Panc1 (cell line): Measurements from ENCODE around the gene ELAVL1. TPM values are rescaled to one million over a fixed set of nuclear protein-coding genes. Genes with fewer than 3 reads are reported as not detected.

Experiments used
- ATAC-seq: fragments of 200-7000 bp; cut with Tn5 transposase; 2 replicates; pipeline ENCODE4 v1.9.1; 2020; ENCODE audit warnings: mild to moderate bottlenecking, moderate library complexity
- BruUV-seq: library from RNA; stranded (reverse); fragments of 400-500 nt; replicated peaks from 2 replicates; lab custom pipeline; 2021; lab: Mats Ljungman, UMichigan
- CTCF ChIA-PET: fragments of 300-600 bp; sonication (Branson Sonifier 250); formaldehyde crosslinking; loops from one replicate; lab custom pipeline; 2022; ENCODE audit warnings: antibody characterized with exemption; lab: Charles Lee
- POLR2A ChIA-PET: fragments of 300-600 bp; sonication (Branson Sonifier 250); formaldehyde crosslinking; loops from one replicate; lab custom pipeline; 2022; ENCODE audit warnings: antibody characterized with exemption; lab: Charles Lee
- DNase-seq: peaks from one replicate; pipeline ENCODE4 v3.0.0-alpha.2; 2010; ENCODE audit warnings: low read depth, low spot score
- H3K27ac ChIP-seq: 2 replicates; pipeline ENCODE4 v1.5.1; 2011; ENCODE audit warnings: mild to moderate bottlenecking, low read length, inconsistent platforms
- H3K27me3 ChIP-seq: fragments of 200-500 bp; sonication (Bioruptor generic); 2 replicates; pipeline ENCODE4 v1.6.0; 2014; ENCODE audit warnings: low read length, inconsistent platforms; ENCODE audit not compliant: control insufficient read depth, insufficient read depth
- H3K36me3 ChIP-seq: fragments of 200-500 bp; sonication (Bioruptor generic); 2 replicates; pipeline ENCODE4 v1.5.1; 2014; ENCODE audit warnings: inconsistent platforms, mild to moderate bottlenecking, low read length, moderate library complexity; ENCODE audit not compliant: control insufficient read depth, insufficient read depth
- H3K4me1 ChIP-seq: 2 replicates; pipeline ENCODE4 v1.5.1; 2011; ENCODE audit warnings: inconsistent platforms, mild to moderate bottlenecking, low read length, moderate library complexity; ENCODE audit not compliant: control insufficient read depth, insufficient read depth
- H3K4me3 ChIP-seq, 2 experiments: 2 replicates each; pipeline ENCODE4 v1.5.1; 2011 to 2012; ENCODE audit warnings: low read depth in 2 of 2, low read length in 2 of 2, mild to moderate bottlenecking in 2 of 2, inconsistent platforms in 1 of 2, moderate library complexity in 1 of 2
- H3K9me3 ChIP-seq: fragments of 200-500 bp; sonication (Bioruptor generic); 2 replicates; pipeline ENCODE4 v1.5.1; 2014; ENCODE audit warnings: low read depth, mild to moderate bottlenecking, inconsistent platforms, low read length, moderate library complexity; ENCODE audit not compliant: control insufficient read depth, insufficient read depth
- CTCF ChIP-seq: fragments of 450-650 bp; IDR thresholded peaks from 2 replicates; pipeline ENCODE4 v1.5.1; 2017; ENCODE audit warnings: mild to moderate bottlenecking
- POLR2AphosphoS5 ChIP-seq: IDR thresholded peaks from 2 replicates; pipeline ENCODE4 v1.6.1; 2012; ENCODE audit warnings: mild to moderate bottlenecking, low read depth, low read length, moderate library complexity
- REST ChIP-seq, 2 experiments: IDR thresholded peaks; 2 replicates each; pipeline ENCODE4 v1.6.1; 2011 to 2012; ENCODE audit warnings: low read depth in 2 of 2, control low read depth in 1 of 2, low read length in 1 of 2, mild to moderate bottlenecking in 1 of 2, moderate library complexity in 1 of 2; ENCODE audit not compliant: insufficient read depth in 1 of 2
- SIN3A ChIP-seq: IDR thresholded peaks from 2 replicates; pipeline ENCODE4 v1.6.1; 2012; ENCODE audit warnings: low read depth, mild to moderate bottlenecking, low read length, moderate library complexity, borderline replicate concordance; ENCODE audit not compliant: insufficient read depth
- TCF7L2 ChIP-seq: IDR thresholded peaks from 2 replicates; pipeline ENCODE4 v1.6.1; 2011; ENCODE audit warnings: mild to moderate bottlenecking, low read depth, low read length, inconsistent platforms
- in situ Hi-C: cut with HindIII; loops from 2 replicates; pipeline ENCODE4 v1.10.0; 2016; ENCODE audit warnings: low sequenced_read_pairs, low pct_unique_long_range_greater_than_20kb
- intact Hi-C: fragments of 100-400 bp; cut with micrococcal nuclease; formaldehyde crosslinking; loops from one replicate; pipeline ENCODE4 v1.10.0; 2022; ENCODE audit not compliant: unreplicated experiment
- total RNA-seq: library from RNA; stranded (reverse); gene quantifications from one replicate; pipeline ENCODE4 v1.2.1, GENCODE V29; 2021; ENCODE audit not compliant: unreplicated experiment

ELAVL1 gene
- total RNA-seq, 1 experiment from 2014 or later = 123 TPM

- no TSS peak for BruUV-seq
Observed at GRCh38 chr19:7986321-7987113, 18.9 kb downstream of the ELAVL1 start.

GRCh38 chr19:7985481-7985911 lies 19.9 kb downstream of the ELAVL1 start:
- DNase-seq (no peak), ATAC-seq (no peak)
- POLR2A ChIA-PET = no interaction called here
- H3K27me3 ChIP-seq = no peaks in the 10 kb centered on the region
- in situ Hi-C loops (no loop called here), intact Hi-C loops (no loop called here)
- H3K27ac ChIP-seq = no peak overlapping the region
- no peaks in the 10 kb centered on the region; the same call in 1 of the 2 replicates for H3K36me3 ChIP-seq
- CTCF ChIA-PET = no interaction called here
- H3K4me3 ChIP-seq = no peak overlapping the region
- TF ChIP-seq REST (IDR thresholded peaks at IDR 0.05; ENCODE audit: insufficient read depth in 1 of 2, low read depth in 2 of 2, low read length in 1 of 2) = no peak
- no peak for TF ChIP-seq SIN3A
- no peak for TF ChIP-seq POLR2AphosphoS5
- TF ChIP-seq CTCF = no peak
- no peak for TF ChIP-seq TCF7L2
- H3K4me1 ChIP-seq = peaks cover 13% of the 10 kb centered on the region
- BruUV-seq = no TSS peak
- no peaks in the 10 kb centered on the region for H3K9me3 ChIP-seq

More at GRCh38 chr19:7986321-7987113, 18.9 kb downstream of the ELAVL1 start:
- peak; percentile 83 for ATAC-seq
- H3K27ac ChIP-seq = peak overlapping the region; percentile 29; the same call in 1 of the 2 replicates
- in situ Hi-C loops (no loop called here), intact Hi-C loops (no loop called here)
- H3K9me3 ChIP-seq = no peaks in the 10 kb centered on the region
- no peaks in the 10 kb centered on the region for H3K27me3 ChIP-seq
- DNase-seq = peak; percentile 52
- H3K36me3 ChIP-seq = no peaks in the 10 kb centered on the region; the same call in 1 of the 2 replicates
- TF ChIP-seq CTCF (no peak), SIN3A (no peak), TCF7L2 (no peak), REST (IDR thresholded peaks at IDR 0.05; ENCODE audit: insufficient read depth in 1 of 2, low read depth in 2 of 2, low read length in 1 of 2) (no peak), POLR2AphosphoS5 (no peak)
- ChIA-PET POLR2A (no interaction called here), CTCF (no interaction called here)
- no peak overlapping the region for H3K4me3 ChIP-seq
- peaks cover 13% of the 10 kb centered on the region for H3K4me1 ChIP-seq
